T1000 (cell line): ENCODE data around the gene PLCXD1.
"Not testable (repeated sequence)": the region's sequence is repeated elsewhere in the genome, so short reads cannot be mapped to it uniquely, and the experiment has no call there.

ENCODE experiments used
- DNase-seq: peaks from one replicate; lab custom pipeline; 2025; ENCODE audit warnings: mixed read lengths; lab: John Stamatoyannopoulos, UW

The PLCXD1 gene

GRCh38 chrX:264006-264405 is 17.2 kb upstream of the PLCXD1 start:
- DNase-seq = not testable (repeated sequence)

GRCh38 chrX:264634-265455 is 16.3 kb upstream of the PLCXD1 start:
- no peak for DNase-seq

GRCh38 chrX:265502-265901 is 15.7 kb upstream of the PLCXD1 start:
- no peak for DNase-seq

- no peak for DNase-seq
Observed at GRCh38 chrX:267771-268261, 13.4 kb upstream of the PLCXD1 start.

GRCh38 chrX:270848-271367 is 10.3 kb upstream of the PLCXD1 start:
- DNase-seq = no peak

- DNase-seq = no peak
Observed at GRCh38 chrX:274904-275475, 6.2 kb upstream of the PLCXD1 start.

GRCh38 chrX:275476-275966 is 5.7 kb upstream of the PLCXD1 start:
- no peak for DNase-seq

- no peak for DNase-seq
Observed at GRCh38 chrX:275967-276580, 5.1 kb upstream of the PLCXD1 start.

- DNase-seq = no peak
Observed at GRCh38 chrX:276581-277201, 4.5 kb upstream of the PLCXD1 start.

- DNase-seq = not testable (repeated sequence)
Observed at GRCh38 chrX:279757-280604, 1.2 kb upstream of the PLCXD1 start.

GRCh38 chrX:280722-281121 is 459 bp upstream of the PLCXD1 start:
- DNase-seq = not testable (repeated sequence)

- DNase-seq = not testable (repeated sequence)
Observed at GRCh38 chrX:282000-282681, 960 bp downstream of the PLCXD1 start.

- no peak for DNase-seq
Observed at GRCh38 chrX:283115-283845, 2.1 kb downstream of the PLCXD1 start.

- no peak for DNase-seq
Observed at GRCh38 chrX:285076-285677, 4.0 kb downstream of the PLCXD1 start.

GRCh38 chrX:287670-288069 is 6.5 kb downstream of the PLCXD1 start:
- no peak for DNase-seq

- no peak for DNase-seq
Observed at GRCh38 chrX:288561-288991, 7.4 kb downstream of the PLCXD1 start.

- DNase-seq = no peak
Observed at GRCh38 chrX:290476-291166, 9.4 kb downstream of the PLCXD1 start.

- DNase-seq = no peak
Observed at GRCh38 chrX:291411-291901, 10.3 kb downstream of the PLCXD1 start.
